GM18868 (cell line): ENCODE measurements around the gene FAT4.

Experiments used
- ATAC-seq: cut with Tn5 transposase; IDR thresholded peaks from one replicate; pipeline ENCODE4 v1.9.1; 2021; ENCODE audit warnings: mild to moderate bottlenecking, moderate library complexity; ENCODE audit not compliant: unreplicated experiment

Gene FAT4

DNA sequence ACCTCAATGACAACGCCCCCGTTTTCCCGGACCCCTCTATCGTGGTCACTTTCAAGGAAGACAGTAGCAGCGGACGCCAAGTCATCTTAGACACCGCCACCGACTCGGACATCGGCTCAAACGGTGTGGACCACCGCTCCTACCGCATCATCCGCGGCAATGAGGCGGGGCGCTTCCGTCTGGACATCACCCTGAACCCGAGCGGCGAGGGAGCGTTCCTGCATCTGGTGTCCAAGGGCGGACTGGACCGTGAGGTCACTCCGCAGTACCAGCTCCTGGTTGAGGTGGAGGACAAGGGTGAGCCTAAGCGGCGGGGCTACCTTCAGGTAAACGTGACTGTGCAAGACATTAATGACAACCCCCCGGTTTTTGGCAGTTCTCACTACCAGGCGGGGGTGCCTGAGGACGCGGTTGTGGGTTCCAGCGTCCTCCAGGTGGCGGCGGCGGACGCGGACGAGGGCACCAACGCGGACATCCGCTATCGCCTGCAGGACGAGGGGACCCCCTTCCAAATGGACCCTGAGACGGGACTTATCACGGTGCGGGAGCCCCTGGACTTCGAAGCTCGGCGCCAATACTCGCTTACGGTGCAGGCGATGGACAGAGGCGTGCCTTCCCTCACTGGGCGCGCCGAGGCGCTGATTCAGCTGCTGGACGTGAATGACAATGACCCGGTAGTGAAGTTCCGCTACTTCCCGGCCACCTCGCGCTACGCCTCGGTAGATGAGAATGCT lies 2.2 kb downstream of the FAT4 start:
- ATAC-seq = no peak

DNA sequence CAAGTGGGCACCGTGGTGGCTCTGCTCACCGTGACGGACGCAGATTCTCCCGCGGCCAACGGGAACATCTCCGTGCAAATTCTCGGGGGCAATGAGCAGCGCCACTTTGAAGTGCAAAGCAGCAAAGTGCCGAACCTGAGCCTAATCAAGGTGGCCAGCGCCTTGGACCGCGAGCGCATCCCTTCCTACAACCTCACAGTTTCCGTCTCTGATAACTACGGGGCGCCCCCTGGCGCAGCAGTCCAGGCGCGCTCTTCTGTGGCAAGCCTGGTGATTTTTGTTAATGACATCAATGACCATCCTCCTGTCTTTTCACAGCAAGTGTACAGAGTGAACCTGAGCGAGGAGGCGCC lies 2.7 kb downstream of the FAT4 start:
- no peak for ATAC-seq

DNA sequence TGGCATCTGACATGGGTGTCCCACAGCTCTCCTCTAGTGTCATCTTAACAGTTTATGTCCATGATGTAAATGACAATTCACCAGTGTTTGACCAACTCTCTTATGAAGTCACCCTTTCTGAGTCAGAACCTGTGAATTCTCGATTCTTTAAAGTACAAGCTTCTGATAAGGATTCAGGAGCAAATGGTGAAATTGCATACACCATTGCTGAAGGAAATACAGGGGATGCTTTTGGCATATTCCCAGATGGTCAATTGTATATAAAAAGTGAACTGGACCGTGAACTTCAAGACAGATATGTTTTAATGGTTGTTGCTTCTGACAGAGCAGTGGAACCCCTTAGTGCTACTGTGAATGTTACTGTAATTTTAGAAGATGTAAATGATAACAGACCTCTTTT lies 4.6 kb downstream of the FAT4 start:
- ATAC-seq = no peak

DNA sequence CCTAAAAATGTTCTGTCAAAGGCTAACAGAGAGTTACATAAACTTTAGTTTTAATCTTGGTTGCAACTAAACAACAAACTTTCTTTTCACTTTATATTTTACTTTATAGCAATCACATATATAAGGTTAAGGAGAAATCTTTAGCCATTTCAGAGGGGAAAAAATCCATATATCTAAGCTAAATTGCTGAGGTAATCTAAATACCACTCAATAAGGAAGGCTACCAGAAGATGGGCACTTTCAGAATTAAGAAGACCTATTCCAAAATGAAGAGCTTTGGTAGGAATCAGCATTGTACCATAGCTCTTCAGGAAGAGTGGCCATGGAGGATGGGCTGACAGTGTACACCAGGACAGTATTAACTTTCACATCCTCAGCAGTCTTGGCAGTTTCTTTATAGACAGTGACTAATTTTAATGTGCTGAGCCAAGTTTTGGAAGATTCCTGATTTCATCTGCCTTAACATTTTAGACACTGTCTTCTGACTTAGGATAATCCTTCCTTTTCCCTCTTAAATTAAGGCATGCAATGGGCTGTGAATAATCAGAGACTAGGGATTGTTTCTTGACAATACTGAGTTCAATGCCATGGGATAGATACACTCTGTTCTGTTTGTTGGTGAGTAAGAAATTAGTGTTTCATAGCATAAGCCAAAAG lies 7.1 kb downstream of the FAT4 start:
- ATAC-seq = no peak

DNA sequence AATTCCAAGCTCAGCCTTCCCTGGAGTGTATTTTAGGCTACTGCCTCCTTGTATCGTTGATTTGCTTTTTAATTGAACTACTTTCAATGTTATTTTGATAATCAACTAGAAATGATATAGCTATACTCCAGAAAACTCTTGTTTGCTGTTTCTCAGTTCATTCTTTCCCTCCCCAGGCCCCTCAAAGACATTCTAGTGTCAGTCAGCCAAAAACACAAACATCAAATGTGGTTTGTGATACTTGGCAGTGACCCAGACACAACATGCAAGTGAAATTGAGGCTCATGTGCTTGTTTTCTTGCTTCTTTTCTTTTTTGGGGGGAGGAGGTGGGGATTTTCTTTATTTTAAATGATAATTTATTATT lies 7.6 kb downstream of the FAT4 start:
- ATAC-seq = no peak

DNA sequence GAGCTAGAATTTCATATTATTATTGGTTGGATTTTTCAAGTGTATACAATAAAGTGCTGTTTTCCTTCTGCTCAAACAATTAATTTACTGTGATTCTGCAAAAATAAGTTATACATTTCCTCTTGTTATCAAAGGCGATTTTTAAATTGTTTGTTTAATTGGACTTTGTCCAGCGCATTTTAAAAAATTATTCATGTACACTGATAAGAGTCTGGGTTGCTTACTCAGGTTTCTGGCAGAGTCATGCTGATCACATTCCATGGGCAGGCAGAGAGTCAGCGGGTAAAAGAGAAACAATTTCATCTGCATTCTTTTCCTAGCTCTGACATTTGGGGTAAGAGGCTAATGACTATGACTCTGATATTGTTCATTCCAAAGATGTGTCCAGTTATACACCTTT lies 8.9 kb downstream of the FAT4 start:
- ATAC-seq = no peak

DNA sequence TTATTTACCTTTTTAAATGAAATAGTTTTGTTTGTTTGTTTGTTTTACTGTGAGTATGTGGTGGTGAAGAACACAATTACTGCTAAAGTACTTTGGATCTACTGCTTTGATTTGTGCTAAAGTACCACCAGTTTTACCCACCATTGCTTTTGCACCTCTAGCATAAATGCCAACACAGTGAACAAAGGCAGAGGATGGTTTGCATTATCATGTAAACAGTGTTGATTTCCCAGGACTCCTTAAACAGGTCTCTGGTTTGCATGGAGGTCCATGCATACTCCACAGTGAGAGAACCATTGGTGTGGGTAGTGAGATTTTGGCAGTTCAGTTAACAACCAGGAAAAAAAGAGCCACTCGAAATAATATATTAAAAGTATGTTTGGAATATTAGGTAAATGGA lies 11.0 kb downstream of the FAT4 start:
- no peak for ATAC-seq

DNA sequence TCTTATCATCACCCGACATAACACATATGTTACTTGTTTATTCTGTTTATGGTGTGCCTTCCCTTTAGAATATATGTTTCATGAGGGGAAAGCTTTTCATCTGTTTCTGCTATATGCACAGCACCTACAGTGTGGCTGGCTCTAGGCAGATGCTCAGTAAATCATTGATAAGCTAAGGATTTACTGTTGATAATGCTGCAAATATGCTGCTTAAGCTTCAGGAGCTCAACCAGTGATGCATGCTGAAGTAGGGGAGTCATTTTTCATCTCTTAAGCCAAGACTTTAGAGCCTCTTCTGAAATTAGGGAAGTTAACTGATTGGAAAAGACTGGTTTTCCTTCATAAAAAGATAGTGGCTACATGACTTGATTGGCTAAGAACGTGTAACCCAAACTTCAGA lies 16.4 kb downstream of the FAT4 start:
- no peak for ATAC-seq

DNA sequence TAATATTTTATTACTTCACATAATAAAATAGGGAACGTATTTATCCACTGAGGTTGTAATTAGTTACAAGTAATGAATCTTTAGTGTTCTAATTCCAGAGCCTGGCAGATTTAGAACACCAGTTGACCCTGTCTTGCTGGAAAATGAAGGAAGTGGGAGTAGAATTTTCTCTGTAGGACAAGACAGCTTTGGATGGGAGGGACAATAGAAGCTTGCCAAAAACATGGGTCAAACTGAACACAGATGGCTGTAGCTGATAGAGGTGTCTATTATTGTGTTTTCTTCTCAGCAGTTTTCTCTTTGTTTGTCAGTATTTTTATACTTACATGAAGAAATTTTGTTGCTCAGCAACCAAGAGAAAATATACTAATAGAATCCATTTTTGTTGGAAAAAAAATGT lies 20.2 kb downstream of the FAT4 start:
- no peak for ATAC-seq

DNA sequence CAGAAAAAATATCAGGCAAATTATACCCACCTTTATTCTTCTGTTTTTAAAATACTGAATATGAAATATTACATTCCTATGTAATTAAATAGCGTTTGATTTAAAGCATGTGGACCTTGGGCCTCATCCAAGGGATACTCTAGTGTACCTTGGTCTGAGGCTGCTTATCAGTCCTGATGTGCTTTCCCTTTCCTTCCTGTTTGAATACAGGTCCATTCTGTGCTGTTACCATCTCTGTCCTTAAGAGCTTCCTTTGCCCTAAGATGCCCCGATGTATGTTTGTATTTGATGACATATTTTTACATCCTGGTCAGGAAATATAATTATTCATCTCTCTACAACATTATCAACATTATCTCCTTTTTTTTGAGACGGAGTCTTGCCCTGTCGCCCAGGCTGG lies 24.1 kb downstream of the FAT4 start:
- no peak for ATAC-seq

DNA sequence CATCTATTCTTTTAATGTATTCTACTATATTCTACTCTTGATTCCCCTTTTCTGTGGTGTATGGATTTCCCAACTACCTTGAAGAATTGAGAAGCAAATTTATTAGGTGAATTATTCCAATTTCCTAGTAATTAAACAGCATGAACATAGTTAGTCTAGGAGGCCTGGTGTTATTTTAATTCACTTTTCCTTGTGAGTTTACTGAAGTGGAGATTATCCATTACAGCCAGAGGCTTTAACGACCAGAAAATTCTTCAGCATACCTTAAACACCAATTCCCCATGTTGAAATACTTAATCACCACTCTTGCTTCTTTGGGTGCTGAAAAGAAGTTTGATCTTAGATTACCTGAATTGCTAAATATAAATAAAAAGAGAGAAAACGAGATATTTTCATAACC lies 29.4 kb downstream of the FAT4 start:
- no peak for ATAC-seq

DNA sequence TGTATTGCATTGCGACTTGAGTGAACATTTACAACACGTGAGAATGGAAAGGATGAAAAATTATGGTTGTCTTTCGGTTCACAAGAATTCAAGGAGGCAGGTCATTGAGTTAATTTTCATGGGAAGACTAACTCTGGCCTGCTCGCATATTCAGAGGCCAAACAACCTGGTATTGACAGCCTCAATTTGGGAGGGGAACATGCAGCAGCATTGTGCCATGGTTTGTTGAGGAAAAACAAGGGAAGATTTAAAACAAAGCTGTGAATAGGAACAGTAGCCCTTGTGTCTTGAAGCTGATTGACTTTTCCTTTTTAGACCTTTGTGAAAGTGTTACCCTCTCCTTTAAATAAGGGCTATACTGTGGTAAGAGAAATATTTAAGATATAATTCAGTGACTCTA lies 31.9 kb downstream of the FAT4 start:
- no peak for ATAC-seq

DNA sequence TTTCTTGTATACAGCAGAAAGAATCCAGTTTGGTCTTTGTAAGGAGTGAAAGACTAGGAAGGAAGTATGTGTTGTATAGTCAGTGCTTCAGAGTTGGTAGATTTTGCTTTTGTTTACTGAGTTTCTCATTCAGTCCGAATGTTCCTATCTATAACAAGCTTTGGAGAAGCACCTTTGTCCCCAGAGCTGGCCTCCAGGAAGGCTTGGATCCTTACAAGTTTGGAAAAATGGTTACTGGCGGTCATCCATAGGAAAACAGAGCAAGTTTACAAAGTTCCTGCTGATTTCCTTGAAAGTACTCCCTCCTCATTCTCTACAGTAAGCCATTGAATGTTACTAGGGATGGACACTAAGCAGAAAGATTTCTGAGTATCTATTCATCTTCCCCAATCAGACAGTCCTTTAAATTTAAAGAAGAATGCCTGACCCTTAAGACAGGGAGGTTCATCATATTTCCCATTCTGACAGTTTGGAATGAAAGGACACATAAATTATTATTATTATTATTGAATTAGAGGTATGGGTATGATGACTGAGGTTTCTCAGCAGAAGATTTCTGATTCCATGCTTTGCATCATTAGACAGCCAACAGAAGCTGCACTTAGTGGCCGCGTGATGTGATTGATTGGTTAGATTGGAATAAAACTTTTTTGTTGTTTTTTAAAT lies 35.8 kb downstream of the FAT4 start:
- no peak for ATAC-seq

DNA sequence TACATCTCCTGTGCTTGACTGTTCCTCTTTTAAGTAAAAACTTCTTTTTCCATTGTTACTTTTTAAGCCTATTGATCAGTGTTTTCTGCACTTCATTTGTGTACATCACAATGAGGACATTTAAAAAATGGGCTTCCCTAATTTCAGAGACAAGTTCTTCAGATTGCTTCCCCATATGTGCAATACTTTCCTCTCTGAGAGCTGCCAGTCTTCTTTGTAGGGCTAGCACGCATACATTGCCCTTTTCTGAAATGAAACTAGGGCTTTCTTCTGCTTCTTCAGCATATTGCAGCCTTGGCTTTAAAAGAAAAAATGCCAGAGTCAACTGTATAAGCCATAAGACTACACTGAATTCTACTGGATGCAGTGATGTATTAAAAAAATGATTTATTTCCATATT lies 37.8 kb downstream of the FAT4 start:
- no peak for ATAC-seq

DNA sequence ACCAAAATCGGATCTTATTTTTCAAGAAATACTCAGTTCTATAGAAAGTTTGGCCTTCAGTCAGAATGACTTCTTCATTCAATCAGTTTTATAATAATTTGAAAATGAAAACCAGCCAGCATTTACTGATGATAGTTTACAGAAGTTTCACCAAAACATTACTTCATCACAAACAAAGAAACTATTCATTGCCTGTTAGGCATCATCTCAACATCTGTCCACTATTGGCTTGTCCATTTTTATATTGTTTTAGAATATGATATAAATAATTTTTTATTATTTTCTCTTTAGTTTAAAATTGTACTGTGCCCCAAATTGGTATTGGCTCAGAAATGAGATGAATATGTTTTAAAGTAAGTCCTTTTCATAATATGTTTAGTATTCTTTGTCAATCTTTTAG lies 38.4 kb downstream of the FAT4 start:
- no peak for ATAC-seq

DNA sequence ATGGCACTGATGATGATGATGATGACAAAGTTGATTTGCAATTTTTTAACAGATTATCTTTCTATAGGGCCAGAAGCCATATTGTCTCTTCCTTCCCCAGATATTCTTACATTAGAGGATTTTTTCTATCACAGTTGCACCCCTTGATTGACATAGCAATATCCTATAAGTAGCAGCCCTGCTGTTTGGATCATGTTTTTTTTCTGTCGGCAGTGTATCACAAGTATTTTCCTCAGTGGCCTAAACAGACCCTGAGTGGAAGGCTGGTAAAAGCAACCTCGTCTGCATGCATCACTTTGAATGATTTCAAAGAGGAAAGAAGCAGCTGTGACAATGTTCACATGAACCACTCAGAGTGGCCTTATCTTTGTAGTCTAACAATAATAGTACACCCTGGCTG lies 41.0 kb downstream of the FAT4 start:
- no peak for ATAC-seq

DNA sequence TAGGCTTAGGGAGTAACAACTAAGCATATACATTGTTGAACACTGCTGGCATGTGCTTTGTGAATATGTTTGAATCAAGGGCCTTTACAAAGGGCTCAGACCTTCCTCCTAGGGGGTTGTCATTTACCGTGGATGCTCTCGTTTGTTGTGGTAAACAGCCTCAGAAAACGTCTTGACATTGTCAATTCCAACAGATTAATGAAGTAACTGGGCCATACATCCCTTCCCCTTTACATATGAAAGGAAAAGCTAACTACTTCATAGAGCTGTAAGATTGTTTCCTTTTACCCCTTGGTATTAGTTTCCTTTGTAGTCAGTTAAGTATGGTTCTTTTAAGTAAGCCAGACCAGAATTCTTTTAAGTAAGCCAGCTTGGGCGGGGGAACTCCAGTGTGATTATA lies 42.9 kb downstream of the FAT4 start:
- no peak for ATAC-seq

DNA sequence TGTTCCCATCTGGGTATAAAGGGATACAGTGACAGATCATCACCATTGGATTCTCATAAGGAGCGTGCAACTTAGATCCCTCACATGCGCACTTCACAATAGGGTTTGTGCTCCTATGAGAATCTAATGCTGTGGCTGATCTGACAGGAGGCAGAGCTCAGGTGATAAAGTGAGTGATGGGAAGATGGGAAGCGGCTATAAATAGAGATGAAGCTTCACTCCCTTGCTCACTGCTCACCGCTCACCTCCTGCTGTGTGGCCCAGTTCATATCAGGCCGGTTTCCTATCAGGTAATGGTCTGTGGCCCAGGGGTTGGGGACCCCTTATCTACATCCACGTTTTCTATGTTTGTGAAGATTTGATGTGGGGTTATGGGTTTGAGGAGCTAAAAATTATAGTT lies 43.7 kb downstream of the FAT4 start:
- ATAC-seq = no peak

DNA sequence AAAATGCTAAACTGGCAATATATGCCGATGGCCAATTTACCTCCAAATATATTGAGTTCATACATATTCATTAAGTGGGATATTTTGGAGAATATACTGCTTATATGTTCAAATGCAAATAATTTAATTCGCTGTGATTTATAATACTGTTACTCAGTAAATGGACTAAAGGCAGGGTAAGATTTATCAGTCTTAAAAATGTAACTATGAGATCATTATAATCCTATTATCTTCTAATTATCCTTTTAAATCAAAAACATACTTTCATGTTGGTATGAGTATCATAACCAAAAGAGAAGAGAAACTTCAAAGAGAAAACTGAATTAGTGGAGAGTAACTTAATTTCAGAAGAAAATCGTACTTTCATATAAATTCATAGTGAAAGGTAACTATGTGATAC lies 44.6 kb downstream of the FAT4 start:
- no peak for ATAC-seq

DNA sequence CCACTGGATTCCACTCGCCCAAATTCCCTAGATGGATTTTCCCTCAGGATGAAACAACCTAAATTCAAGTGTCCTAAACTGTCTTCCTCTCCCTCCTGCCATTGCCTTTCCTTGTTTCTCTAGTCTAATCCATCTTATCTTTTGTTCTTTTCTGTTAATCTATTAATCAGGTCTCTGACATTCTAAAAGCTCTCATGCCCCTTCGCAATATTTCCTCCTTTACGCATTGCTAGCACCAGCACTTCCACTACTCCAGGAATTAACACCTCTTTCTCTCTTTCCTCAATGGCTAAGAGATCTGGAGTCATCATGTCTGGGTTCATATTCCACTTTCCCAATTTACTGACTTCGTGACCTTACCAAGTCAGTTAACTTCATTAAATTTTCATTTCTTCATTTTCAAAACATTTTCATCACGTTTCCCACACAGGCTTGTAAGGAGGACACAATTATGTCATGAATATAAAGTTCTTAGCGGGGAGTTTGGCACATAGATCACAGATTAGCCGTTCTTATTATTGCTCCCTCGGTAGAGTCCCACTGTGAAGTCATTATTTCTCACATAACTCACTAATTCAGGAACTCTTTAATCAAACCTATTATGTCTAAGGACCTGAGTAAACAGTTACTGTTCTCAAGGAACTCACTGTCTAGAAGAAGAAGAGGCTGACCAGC lies 45.3 kb downstream of the FAT4 start:
- no peak for ATAC-seq

DNA sequence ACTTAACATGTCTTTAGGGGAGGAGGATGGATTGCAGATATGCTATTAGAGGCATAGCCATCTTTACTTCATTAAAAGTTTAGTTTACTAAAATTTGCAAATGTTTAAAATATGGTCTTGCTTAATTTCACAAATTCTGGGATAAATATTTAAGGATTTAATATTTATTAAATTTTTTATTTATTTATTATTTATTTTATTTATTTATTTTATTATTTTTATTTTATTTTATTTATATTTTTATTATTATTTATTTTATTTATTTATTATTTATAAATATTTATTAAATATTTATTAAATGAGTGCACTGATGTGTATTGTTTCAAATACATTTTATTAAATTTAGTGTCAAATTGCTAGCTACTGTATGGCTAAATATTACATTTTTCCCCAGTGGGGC lies 46.0 kb downstream of the FAT4 start:
- no peak for ATAC-seq
